B cell (primary cell): ENCODE measurements around the gene KLHL17. TPM values are rescaled to one million over a fixed set of nuclear protein-coding genes. Genes with fewer than 3 reads are reported as not detected.

Source experiments
- ATAC-seq: fragments of 200-7000 bp; cut with Tn5 transposase; one replicate; pipeline ENCODE4 v1.10.0; 2021; ENCODE audit warnings: low read depth, mild to moderate bottlenecking, moderate number of reproducible peaks, moderate library complexity
- CTCF ChIA-PET: fragments of 350-600 bp; sonication (Branson Sonifier 250); formaldehyde crosslinking; loops from one replicate; lab custom pipeline; 2021; ENCODE audit warnings: antibody characterized with exemption, inconsistent platforms; lab: Charles Lee
- POLR2A ChIA-PET: fragments of 350-600 bp; sonication (Branson Sonifier 250); formaldehyde crosslinking; loops from one replicate; lab custom pipeline; 2021; ENCODE audit warnings: antibody characterized with exemption; lab: Charles Lee
- DNase-seq: peaks from one replicate; pipeline ENCODE4 v3.0.0; 2013
- H2AFZ ChIP-seq: 2 replicates; pipeline ENCODE4 v1.6.1; 2012; ENCODE audit warnings: mild to moderate bottlenecking, low read depth, low read length; ENCODE audit not compliant: insufficient read depth, poor library complexity, severe bottlenecking
- H3K27ac ChIP-seq, 2 donors: 1 replicate in 1 of 2; 2 replicates in 1 of 2; pipeline ENCODE4 v1.5.1; 2012 to 2013; ENCODE audit warnings: low read length in 2 of 2, mild to moderate bottlenecking in 2 of 2, moderate library complexity in 1 of 2
- H3K27me3 ChIP-seq, 4 experiments: fragments of 200-600 bp in 1 of 4; sonication (generic) in 1 of 4; replicated peaks in 1 of 4; 1 replicate in 2 of 4; 2 replicates in 2 of 4; pipeline versions ENCODE4 v1.6.1 to v1.7.0; 2013 to 2016; ENCODE audit warnings: low read length in 3 of 4, mild to moderate bottlenecking in 2 of 4, mixed read lengths in 1 of 4, moderate library complexity in 1 of 4; ENCODE audit not compliant: insufficient read depth in 4 of 4, control insufficient read depth in 3 of 4; ENCODE audit errors: control extremely low read depth in 1 of 4
- H3K36me3 ChIP-seq, 2 experiments: replicated peaks in 1 of 2; 1 replicate in 1 of 2; 2 replicates in 1 of 2; pipeline versions ENCODE4 v1.6.1 to v1.7.1; 2013; ENCODE audit warnings: low read length in 1 of 2; ENCODE audit not compliant: insufficient read depth in 2 of 2, control insufficient read depth in 1 of 2; ENCODE audit errors: control extremely low read depth in 1 of 2, extremely low read depth in 1 of 2
- H3K4me1 ChIP-seq, 2 donors: fragments of 200-600 bp in 1 of 2; sonication (generic) in 1 of 2; 1 replicate in 1 of 2; 2 replicates in 1 of 2; pipeline versions ENCODE4 v1.5.1 to v1.6.1; 2013 to 2017; ENCODE audit warnings: low read length in 2 of 2; ENCODE audit not compliant: control insufficient read depth in 2 of 2, insufficient read depth in 2 of 2
- H3K4me2 ChIP-seq: replicated peaks from 2 replicates; pipeline ENCODE3; 2012; ENCODE audit warnings: mild to moderate bottlenecking, low read depth, low read length; ENCODE audit not compliant: poor library complexity, severe bottlenecking
- H3K4me3 ChIP-seq, 5 experiments: fragments of 200-600 bp in 1 of 5; sonication (generic) in 1 of 5; 1 replicate in 3 of 5; 2 replicates in 2 of 5; pipeline versions ENCODE4 v1.5.1 to v1.7.0; 2011 to 2016; ENCODE audit warnings: low read length in 4 of 5, mild to moderate bottlenecking in 4 of 5, low read depth in 2 of 5, control low read depth in 1 of 5, moderate library complexity in 1 of 5; ENCODE audit not compliant: insufficient read depth in 1 of 5; ENCODE audit errors: control extremely low read depth in 1 of 5, extremely low read depth in 1 of 5
- H3K79me2 ChIP-seq: fragments of 200-600 bp; sonication (generic); one replicate; pipeline ENCODE4 v1.6.0; 2016; ENCODE audit warnings: low read length; ENCODE audit not compliant: control insufficient read depth, insufficient read depth
- H3K9ac ChIP-seq: fragments of 200-600 bp; sonication (generic); 2 replicates; pipeline ENCODE4 v1.6.1; 2017; ENCODE audit warnings: mild to moderate bottlenecking, low read length, moderate library complexity
- H3K9me3 ChIP-seq, 3 donors: one replicate each; pipeline versions ENCODE4 v1.6.1 to v1.7.1; 2013; ENCODE audit warnings: low read length in 2 of 3; ENCODE audit not compliant: control insufficient read depth in 2 of 3, insufficient read depth in 1 of 3; ENCODE audit errors: control extremely low read depth in 1 of 3
- H4K20me1 ChIP-seq: 2 replicates; pipeline ENCODE4 v1.6.0; 2012; ENCODE audit warnings: mild to moderate bottlenecking, low read length; ENCODE audit not compliant: insufficient read depth, control insufficient read depth, poor library complexity, severe bottlenecking
- H3K27ac Mint-ChIP-seq: one replicate; pipeline ENCODE4 v1.8.0; 2021; ENCODE audit warnings: mixed read lengths
- H3K27me3 Mint-ChIP-seq: one replicate; pipeline ENCODE4 v1.8.0; 2021; ENCODE audit warnings: mixed read lengths
- H3K4me1 Mint-ChIP-seq: one replicate; pipeline ENCODE4 v1.8.0; 2021; ENCODE audit warnings: mixed read lengths
- H3K4me3 Mint-ChIP-seq: one replicate; pipeline ENCODE4 v1.8.0; 2021; ENCODE audit warnings: mixed read lengths
- H3K9me3 Mint-ChIP-seq: one replicate; pipeline ENCODE4 v1.8.0; 2022; ENCODE audit warnings: mixed read lengths; ENCODE audit not compliant: insufficient read depth
- EZH2 ChIP-seq: IDR thresholded peaks from 2 replicates; pipeline ENCODE4 v1.6.1; 2012; ENCODE audit warnings: borderline replicate concordance, low read depth, mild to moderate bottlenecking, moderate library complexity, low read length; ENCODE audit not compliant: insufficient read depth, poor library complexity, severe bottlenecking
- WGBS: methylation state at CpG from one replicate; pipeline ENCODE4 v1.1.5; 2013; ENCODE audit warnings: missing lambda C conversion rate; ENCODE audit not compliant: insufficient coverage; 5-methylcytosine and 5-hydroxymethylcytosine counted together
- intact Hi-C: fragments of 100-400 bp; cut with micrococcal nuclease; formaldehyde crosslinking; loops from one replicate; pipeline ENCODE4 v1.10.0; 2022
- polyA plus RNA-seq: library from polyadenylated mRNA; depleted of rRNA; stranded (reverse); fragments of >200 nt; gene quantifications from 2 replicates; pipeline ENCODE4 v1.2.3, GENCODE V29; 2012
- total RNA-seq, 2 donors: library from RNA; stranded (reverse); fragments of 120-200 nt in 1 of 2; gene quantifications; 1 replicate in 1 of 2; 2 replicates in 1 of 2; pipeline versions ENCODE4 v1.2.3 to v1.2.4, GENCODE V29; 2013 to 2022
- TF ChIP-seq, protein P1 (sequence below): fragments of 200-600 bp; IDR thresholded peaks from one replicate; pipeline ENCODE4 v1.8.0; 2022; ENCODE audit warnings: antibody characterized with exemption, mild to moderate bottlenecking

The KLHL17 gene
- total and polyA plus RNA-seq, 2 donors (not counting 1 experiment from before 2014, with no cell fraction given): 30.1 to 57.5 TPM

DNA sequence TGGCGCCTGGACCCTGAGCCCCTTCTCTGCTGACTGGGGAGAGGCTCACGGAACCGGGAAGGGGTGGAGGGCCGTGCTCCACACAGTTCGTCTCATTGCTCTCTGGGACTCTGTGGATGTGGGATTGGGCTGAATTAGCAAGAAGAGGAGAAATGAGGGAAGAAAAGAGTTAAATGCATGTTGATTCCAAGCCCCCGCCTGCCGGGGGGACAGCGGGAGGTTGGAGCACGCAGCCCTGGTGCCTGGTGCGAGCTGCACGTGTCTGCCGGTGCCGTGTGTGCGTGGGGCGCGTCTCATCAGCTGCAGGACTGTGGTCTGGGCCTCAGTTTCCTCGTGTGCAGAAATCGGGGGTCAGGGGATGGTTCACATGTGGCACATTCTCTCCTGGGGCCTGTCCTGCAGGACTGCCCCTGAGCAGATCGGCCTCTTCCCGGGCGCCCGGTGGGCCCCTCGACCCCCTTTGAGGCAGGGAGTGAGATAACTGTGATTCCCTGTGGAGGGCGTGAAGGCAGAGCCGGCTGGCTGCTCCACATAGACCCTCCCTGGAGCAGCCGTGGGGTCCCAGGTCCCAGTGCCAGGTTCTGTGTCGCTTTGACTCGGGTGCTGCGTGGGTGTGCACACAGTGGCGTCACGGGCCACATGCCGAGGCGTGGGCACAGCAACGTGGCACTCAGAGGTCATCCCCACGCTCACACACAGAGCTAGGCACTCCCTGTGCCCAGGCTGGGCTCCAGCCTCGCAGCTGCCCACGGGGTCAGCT lies 25.2 kb upstream of the KLHL17 start:
- Histone ChIP-seq H3K9me3 (peaks cover 0 to 9% (median 0%) of the 10 kb centered on the region in 3 donors), H3K36me3 (no peaks in the 10 kb centered on the region), H3K9ac (no peak overlapping the region), H3K27ac (no peak overlapping the region), H4K20me1 (no peaks in the 10 kb centered on the region), H3K79me2 (no peaks in the 10 kb centered on the region), H3K4me3 (no peak overlapping the region), H3K4me2 (no peak overlapping the region), H3K4me1 (peaks cover 11 to 14% of the 10 kb centered on the region in 2 donors), H2AFZ (no peak overlapping the region), H3K27me3 (peaks cover 0 to 67% (median 16%) of the 10 kb centered on the region in 4 experiments)
- Mint-ChIP-seq H3K9me3 (no peaks in the 10 kb centered on the region), H3K4me1 (peaks cover 3% of the 10 kb centered on the region), H3K27me3 (peaks cover 23% of the 10 kb centered on the region), H3K4me3 (no peak overlapping the region), H3K27ac (no peak overlapping the region)
- TF ChIP-seq, protein P1, sequence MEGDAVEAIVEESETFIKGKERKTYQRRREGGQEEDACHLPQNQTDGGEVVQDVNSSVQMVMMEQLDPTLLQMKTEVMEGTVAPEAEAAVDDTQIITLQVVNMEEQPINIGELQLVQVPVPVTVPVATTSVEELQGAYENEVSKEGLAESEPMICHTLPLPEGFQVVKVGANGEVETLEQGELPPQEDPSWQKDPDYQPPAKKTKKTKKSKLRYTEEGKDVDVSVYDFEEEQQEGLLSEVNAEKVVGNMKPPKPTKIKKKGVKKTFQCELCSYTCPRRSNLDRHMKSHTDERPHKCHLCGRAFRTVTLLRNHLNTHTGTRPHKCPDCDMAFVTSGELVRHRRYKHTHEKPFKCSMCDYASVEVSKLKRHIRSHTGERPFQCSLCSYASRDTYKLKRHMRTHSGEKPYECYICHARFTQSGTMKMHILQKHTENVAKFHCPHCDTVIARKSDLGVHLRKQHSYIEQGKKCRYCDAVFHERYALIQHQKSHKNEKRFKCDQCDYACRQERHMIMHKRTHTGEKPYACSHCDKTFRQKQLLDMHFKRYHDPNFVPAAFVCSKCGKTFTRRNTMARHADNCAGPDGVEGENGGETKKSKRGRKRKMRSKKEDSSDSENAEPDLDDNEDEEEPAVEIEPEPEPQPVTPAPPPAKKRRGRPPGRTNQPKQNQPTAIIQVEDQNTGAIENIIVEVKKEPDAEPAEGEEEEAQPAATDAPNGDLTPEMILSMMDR: no peak
- no peak for TF ChIP-seq EZH2
- CTCF ChIA-PET: no interaction called here
- intact Hi-C loops: no loop called here
- 31% methylated on average over 37 of the region's 37 CpGs for WGBS
- DNase-seq (no peak), ATAC-seq (no peak)
- POLR2A ChIA-PET: no interaction called here

DNA sequence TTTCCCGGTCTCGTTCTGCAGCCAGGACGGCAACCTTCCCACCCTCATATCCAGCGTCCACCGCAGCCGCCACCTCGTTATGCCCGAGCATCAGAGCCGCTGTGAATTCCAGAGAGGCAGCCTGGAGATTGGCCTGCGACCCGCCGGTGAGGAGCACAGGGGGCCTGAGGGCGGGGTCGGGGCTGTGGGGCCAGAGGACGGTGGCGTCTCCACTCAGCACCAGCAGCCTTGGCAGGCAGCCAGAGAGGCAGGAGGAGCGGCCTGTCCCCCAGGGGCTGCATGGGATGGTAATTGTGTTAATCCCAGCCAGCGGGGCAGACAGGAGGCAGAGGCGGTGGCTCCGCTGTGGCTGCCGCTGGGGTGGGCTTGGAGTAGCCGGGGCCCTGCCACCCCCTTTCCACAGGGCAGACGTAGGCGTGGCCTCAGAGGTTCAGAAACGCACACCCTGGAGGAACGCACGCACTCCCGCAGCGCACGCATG lies 24.6 kb upstream of the KLHL17 start:
- no peak overlapping the region for H2AFZ ChIP-seq
- no peak overlapping the region for H3K4me3 Mint-ChIP-seq
- peaks cover 0 to 9% (median 0%) of the 10 kb centered on the region in 3 donors for H3K9me3 ChIP-seq
- no peaks in the 10 kb centered on the region for H3K36me3 ChIP-seq
- H3K9me3 Mint-ChIP-seq: no peaks in the 10 kb centered on the region
- H3K27me3 Mint-ChIP-seq: peaks cover 26% of the 10 kb centered on the region
- DNase-seq: no peak
- 48% methylated on average over 25 of the region's 30 CpGs for WGBS
- ATAC-seq: no peak
- H3K9ac ChIP-seq: no peak overlapping the region
- H3K27me3 ChIP-seq: peaks cover 0 to 69% (median 20%) of the 10 kb centered on the region in 4 experiments
- no peak overlapping the region for H3K27ac Mint-ChIP-seq
- no peaks in the 10 kb centered on the region for H3K79me2 ChIP-seq
- peaks cover 15 to 19% of the 10 kb centered on the region in 2 donors for H3K4me1 ChIP-seq
- no peak overlapping the region for H3K4me2 ChIP-seq
- intact Hi-C loops: no loop called here
- CTCF ChIA-PET: no interaction called here
- H3K4me1 Mint-ChIP-seq: peaks cover 8% of the 10 kb centered on the region
- POLR2A ChIA-PET: no interaction called here
- peaks cover 5% of the 10 kb centered on the region for H4K20me1 ChIP-seq
- TF ChIP-seq, protein P1: no peak
- TF ChIP-seq EZH2: no peak
- no peak overlapping the region for H3K4me3 ChIP-seq
- H3K27ac ChIP-seq: no peak overlapping the region
